ENCODE results near the gene NPTX2.

DNA sequence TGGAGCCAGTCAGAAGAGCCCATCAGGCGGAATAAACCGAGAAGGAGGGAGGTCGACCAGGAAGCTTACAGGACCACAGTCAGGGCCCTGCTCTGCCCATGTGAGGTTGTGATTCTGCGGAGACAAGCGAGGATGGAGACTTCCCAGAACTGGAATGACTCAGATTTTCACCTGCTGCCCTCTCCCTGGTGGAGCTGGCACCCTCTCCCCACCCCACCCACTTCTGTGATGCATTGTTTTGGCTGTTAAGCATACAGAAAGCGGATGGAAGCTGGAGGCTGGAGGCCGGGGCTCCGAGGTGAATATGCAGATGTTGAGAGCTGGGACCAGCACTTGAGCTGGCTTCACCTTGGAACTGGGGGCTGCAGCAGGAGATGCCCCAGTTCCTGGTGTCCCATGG is 57.4 kb downstream of the NPTX2 start:
- TF ChIP-seq EZH2 (IDR thresholded peaks at IDR 0.05; ENCODE audit: low read depth) (no peak), CTCF (conservative IDR thresholded peaks at IDR 0.05) (no peak)
